Measurements from ENCODE around the gene CA9. TPM values are rescaled to one million over a fixed set of nuclear protein-coding genes. Genes with fewer than 3 reads are reported as not detected.

CA9 gene
- total RNA-seq, 1 experiment from 2014 or later: 13.7 TPM

DNA sequence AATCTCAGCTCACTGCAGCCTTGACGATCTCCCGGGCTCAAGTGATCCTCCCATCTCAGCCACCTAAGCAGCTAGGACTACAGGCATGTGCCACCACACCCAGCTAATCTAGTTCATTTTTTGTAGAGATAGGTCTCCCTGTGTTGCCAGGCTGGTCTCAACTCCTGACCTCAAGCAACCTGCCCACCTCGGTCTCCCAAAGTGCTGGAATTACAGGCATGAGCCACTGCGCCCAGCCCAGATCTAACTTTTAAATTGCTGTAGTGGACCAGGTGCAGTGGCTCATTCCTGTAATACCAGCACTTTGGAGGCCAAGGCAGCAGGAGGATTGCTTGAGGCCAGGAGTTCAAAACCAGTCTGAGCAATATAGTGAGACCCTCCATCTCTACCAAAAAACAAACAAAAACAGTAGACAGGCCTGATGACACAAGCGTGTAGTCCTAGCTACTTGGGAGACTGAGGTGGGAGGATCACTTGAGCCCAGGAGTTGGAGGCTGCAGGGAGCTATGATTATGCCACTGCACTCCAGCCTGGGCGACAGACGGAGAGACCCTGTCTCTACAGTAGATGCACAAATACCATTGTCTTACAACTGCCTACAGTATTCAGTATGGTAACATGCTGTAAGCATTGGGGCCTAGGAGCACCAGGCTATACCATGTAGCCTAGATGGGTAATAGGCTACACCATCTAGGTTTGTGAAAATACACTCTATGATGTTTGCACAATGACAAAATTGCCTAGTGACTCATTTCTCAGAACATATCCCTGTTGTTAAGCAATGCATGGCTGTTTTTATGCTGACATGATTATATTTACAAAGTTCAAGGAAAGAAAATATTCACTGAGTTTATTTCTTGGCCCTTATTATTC, 21.5 kb upstream of the CA9 start:
- DNase-seq (ENCODE audit: extremely low read depth, low read depth): no peak

DNA sequence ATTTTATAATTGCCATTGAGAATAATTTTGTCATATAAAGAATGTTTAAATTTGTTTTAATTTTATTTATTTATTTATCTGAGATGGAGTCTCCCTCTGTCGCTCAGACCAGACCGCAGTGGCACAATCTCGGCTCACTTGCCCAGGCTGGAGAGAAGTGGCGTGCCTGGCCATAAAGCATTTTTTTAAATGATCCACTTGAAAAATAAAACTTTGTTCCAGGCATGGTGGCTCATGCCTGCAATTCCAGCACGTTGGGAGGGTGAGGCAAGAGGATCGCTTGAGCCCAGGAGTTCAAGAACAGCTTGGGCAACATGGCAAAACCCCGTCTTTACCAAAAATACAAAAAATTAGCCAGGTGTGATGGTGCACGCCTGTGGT, 20.9 kb upstream of the CA9 start:
- no peak for DNase-seq (ENCODE audit: extremely low read depth, low read depth)

DNA sequence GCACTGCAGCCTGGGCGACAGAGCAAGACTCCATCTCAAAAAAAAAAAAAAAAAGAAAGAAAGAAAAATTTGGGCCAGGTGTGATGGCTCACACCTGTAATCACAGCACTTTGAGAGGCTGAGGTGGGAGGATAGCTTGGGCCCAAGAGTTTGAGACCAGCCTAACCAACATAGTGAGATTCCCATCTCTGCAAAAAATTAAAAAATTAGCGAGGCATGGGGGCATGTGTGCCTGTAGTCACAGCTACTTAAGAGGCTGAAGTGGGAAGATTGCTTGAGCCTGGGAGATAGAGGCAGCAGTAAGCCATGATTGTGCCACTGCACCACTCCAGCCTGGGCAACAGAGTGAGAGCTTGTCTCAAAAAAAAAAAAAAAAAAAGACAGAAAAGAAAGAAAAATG, 20.1 kb upstream of the CA9 start:
- DNase-seq (ENCODE audit: extremely low read depth, low read depth): no peak

DNA sequence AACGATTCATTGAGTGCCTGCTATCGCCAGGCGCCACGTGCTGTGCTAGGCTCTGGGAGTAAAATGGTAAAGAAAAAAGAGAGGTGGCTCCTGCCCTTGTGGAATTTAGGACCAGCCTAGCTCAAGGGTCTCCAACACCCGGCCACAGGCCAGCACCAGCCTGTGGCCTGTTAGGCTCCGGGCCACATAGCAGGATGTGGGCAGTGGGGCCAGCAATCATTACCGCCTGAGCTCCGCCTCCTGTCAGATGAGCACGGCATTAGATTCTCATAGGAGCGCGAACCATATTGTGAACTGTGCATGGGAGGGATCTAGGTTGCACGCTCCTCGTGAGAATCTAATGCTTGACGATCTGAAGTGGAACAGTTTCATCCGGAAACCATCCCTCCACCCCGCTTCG, 17.4 kb upstream of the CA9 start:
- DNase-seq (ENCODE audit: extremely low read depth, low read depth): no peak

DNA sequence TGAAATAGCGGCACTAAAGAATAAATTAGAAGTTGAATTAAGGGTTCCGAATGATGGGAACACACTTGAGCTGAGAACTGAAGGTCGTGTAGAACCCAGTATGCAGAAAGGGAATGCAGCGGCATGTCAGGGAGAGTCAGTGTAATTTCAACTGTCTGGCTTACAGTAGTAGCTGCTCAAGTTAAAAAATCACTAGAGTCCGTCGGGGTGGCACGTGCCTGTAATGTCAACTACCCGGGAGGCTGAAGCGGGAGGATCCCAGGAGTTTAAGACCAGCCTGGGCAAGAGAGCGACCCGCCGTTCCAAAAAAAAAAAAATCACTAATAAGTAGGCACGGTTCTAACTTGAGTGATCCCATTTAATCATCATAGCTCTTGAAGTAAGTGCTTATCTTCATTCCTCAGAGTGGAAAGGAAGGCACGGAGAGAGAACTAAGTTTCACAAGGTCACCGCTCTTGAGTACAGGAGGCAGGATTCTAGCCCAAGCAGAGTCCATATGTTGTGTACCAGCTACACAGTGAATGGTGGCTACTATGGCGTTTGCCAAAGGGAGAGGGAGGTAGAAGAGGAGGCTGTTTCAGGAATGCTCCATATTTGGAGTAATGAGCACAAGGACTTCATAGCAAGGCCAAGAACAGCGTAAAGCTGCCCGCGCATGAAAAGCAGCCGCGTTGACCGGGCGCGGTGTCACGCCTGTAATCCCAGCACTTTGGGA, 16.7 kb upstream of the CA9 start:
- no peak for DNase-seq (ENCODE audit: extremely low read depth, low read depth)

DNA sequence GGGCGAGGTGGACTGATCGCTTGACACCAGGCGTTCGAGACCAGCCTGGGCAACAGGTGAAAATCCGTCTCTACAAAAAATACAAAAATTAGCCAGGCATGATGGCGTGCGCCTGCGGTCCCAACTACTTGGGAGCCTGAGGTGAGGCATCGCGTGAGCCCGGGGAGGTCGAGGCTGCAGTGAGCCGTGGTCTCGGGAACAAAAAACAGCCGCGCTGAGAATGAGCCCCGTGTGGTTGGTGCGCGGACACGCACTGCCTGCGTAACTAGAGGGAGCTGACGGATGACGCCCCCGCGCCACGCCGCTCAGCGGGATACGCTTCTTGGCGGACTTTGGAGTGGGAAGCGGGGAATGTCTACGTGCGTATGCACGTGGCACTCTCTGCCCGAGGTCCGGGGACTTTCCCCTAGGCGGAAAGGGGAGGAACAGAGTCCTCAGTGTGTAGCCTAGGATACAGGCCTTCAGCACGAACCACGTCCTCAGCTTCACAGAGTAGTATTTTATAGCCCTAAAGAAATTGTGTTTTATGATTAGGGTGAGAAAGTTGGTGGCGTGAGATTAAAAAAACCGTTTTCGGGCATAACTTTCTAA, 16.1 kb upstream of the CA9 start, which contains the start of gene RMRP:
TSS of gene RMRP (minus strand) at position 474 of the 591 bp plus-strand sequence.
- peak; percentile 97 for DNase-seq (ENCODE audit: extremely low read depth, low read depth)

DNA sequence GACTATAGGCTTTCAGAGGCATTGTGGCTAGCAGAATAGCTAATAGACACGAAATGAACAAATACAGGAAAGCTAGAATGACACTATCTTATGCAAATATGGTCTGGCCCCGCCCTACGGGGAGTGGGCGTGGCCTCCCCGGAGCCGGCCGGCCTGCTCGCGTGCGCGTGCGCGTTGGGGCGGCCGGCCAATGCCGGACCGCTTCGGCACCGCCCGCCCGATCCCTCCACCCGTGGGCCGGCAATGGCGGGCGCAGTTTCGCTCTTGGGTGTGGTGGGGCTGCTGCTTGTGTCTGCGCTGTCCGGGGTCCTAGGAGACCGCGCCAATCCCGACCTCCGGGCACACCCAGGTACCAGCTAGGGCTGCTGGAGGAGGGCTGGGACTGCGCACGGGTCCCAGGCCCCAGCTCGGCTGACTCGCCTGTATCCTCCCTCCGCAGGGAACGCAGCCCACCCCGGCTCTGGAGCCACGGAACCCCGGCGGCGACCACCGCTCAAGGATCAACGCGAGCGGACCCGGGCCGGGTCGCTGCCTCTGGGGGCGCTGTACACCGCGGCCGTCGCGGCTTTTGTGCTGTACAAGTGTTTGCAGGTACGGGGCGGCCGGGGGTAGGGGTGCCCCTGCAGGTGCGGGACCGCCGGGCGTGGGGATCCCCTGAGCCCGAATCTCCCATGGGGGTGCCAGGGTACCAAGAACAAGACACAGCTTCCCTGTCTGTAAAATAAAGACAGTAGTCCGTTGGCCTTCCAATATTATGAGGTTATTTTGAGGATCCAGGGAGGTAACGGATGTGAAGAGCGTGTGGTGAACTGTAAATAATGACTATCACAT, 15.4 kb upstream of the CA9 start, which contains the start of gene CCDC107:
TSS of gene CCDC107 (plus strand) at position 156 of the 831 bp plus-strand sequence. CDS start at position 244, 88 bp downstream.
- DNase-seq (ENCODE audit: extremely low read depth, low read depth): peak; percentile 72

DNA sequence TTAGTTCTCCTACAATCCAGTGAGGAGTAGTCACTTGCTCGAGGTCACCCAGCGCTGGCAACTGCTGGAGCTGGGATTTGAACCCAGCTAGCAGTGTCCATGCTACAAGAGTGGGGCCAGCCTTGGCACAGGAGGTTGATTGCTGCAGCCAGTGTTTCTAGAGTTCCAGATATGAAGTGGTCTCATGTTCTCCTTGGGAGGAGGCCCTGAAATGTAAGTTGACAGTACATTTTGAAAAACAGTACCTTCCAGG, 14.8 kb upstream of the CA9 start:
- no peak for DNase-seq (ENCODE audit: extremely low read depth, low read depth)

DNA sequence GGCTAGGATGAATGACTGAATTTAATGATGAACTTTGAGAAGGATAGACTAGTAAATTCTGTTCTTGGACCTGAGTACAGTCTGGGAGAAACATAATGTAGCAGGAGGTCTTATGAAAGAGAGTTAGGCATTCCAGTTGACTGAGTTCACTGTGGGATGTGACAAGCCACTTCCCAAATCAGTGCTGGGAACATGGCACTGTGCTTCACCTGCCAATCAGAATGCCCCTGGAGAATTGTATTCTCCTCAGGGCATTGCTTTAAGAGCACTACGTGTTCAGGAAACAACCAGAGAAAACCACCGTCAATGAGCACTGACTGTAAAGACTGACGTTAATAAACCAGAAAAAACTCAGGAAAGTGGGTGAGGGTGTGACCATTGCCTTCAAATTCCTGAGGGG, 14.4 kb upstream of the CA9 start:
- DNase-seq (ENCODE audit: extremely low read depth, low read depth): no peak

DNA sequence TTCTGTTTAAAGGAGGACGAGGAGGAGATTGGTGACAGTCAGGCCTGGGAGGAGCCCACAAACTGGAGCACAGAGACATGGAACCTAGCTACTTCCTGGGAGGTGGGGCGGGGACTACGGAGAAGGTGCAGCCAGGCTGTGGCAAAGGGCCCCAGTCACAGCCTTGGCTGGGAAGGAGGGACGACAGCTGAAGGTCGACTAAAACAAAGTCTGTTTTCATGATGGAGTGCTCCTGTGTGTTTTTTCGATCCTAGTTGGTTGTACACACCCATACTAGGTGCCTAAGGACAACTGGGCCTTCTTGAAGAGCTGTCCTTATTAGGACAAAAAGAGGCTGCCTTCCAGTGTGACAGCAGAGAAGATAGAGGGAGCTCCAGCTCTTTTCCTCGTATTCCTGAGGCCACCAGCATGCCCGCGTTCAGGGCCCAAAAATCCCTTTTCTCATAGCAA, 12.7 kb upstream of the CA9 start:
- no peak for DNase-seq (ENCODE audit: extremely low read depth, low read depth)

DNA sequence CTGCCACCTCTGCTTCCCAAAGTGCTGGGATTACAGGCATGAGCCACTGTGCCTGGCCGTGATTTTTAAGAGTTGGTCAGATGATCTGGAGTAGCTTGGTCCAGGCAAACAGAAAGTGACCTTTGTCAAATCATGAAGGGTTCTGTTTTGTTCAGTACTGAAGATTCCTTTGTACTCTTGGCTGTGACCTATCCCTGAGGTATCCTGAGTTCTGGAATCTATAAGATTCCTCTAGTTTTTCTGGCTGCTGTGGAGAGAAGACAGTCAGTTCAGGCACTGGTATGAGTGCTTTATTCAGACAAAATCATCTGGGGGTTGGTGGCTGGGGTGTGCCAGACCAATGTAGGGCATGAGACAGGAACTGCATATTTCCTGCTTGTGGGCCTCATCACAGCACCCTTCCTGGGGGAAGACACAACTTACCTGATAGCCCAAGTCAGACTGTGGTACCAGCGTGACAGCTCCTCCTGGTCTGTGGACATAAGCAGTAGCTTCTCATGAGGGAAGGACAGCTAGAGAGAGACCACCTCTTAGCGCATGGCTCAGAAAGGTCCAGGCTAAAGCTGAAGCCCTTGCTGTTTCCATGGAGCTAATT, 11.9 kb upstream of the CA9 start:
- DNase-seq (ENCODE audit: extremely low read depth, low read depth): no peak

DNA sequence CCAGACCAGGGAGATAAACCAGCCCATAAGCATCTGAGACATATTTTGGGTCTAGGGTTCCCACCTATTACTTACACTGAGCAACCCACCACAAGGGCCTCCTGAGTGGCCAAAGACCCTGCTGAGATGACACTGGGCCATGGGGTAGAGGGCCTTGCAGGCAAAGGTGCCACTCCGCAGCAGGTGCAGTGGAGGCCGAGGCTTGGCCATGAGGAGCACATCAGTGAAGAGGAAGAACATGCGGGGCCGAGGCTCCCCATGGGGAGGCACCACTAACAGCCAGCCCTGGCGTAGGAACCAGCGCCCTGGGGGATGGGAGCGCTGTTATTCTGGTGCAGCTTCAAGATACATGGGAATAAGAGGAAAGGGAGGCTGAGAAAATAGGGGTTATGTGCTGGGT, 11.3 kb upstream of the CA9 start:
- no peak for DNase-seq (ENCODE audit: extremely low read depth, low read depth)

DNA sequence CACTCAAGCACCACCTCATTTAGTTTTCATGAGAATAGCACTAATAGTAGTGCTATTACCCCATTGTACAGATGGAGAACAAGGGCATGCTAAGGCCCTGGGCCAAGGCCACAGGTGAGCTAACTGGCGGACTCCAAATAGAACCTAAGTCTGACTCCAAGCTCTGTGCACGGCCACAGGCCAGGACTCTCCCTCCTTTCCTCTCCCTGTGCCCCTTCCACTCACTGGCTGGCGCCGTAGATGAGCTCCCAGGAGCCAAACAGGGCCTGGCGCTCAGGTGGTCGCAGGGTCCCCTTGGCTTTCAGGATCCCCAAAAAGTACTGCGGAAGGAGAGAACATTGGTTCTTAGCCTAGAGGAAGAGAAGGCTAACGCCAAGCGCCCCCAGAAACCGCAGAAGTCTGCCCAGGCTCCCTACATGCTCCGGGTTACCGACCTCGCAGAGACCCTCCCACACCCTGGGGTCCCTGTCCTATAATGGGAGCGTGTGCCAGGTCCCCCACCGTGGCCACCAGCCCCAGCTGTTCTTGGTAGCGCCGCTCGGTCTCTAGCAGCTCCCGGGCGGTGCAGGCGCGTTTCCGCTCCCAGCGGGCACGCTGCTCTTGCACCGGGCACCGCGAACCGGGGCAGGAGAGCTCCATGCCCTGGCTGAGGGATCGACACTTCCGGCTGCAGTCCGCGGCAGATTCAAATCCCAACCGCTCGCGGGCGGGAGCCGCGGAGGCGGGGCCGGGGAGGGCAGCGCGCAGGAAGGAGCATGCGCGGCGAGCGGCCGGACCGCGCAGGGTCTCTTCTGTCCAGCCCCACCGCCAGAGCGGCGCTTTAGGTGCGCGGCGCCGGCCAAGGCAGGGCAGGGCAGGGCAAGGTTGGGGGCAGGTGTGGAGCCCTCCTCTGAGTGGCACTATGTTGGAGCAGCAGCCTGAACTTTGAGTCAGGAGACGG, 8.9 kb upstream of the CA9 start, which contains the start of gene ARHGEF39:
TSS of gene ARHGEF39 (minus strand) at position 665 of the 940 bp plus-strand sequence. CDS start at position 639, 26 bp downstream.
- peak; percentile 76 for DNase-seq (ENCODE audit: extremely low read depth, low read depth)

DNA sequence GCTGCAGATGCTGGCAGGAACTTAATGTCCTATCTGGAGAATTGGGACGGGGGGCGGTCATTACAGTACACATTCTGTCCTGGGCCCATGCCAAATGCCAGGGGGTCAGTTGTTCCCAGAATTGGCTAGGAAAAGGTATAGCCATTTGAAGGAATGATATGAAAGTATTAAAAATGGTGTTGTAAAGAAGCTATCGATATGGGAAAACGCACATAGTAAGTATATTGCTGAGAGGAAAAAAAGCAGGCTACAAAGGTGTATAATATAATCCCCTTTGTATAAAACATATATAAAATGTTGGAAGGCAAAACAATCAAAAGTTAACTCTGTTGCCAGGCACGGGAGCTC, 8.3 kb upstream of the CA9 start:
- DNase-seq (ENCODE audit: extremely low read depth, low read depth): no peak

DNA sequence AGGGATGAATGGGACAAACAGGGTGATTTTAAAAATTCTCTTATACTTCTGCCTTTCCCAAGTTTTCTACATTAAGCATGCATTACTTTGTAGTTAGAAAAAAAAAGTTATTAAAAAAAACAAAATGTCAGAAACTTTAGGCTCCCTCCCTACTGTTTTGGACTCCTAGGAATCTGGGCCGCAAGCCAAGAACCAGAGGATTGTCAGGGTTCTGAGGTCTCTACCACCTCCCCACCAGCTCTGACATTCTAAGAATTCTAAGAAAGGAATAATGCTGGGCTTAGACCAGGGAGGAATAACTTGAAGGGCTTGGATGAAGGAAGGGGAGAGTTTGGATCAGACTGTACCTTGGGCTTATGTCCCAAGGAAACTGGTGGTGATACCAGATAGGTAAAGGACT, 7.7 kb upstream of the CA9 start:
- no peak for DNase-seq (ENCODE audit: extremely low read depth, low read depth)

DNA sequence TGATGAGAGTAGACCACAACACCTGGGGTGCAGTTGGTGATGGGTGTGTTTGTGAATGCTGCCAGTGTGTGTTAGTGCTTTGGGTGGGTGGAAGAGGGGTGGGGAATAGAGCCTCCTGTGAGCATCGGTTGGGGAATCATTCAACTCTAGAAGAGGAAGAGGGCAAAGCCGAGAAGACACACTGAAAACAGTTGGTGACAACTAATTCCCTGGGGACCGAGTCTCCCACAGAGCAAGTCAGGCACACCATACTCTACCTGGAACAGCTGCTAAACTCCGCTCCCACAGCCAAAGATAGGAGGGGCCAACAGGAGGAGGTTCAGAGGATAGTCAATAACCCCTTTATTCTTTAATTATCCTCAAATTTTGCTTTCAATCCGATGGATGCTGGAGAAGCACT, 7.2 kb upstream of the CA9 start:
- no peak for DNase-seq (ENCODE audit: extremely low read depth, low read depth)

DNA sequence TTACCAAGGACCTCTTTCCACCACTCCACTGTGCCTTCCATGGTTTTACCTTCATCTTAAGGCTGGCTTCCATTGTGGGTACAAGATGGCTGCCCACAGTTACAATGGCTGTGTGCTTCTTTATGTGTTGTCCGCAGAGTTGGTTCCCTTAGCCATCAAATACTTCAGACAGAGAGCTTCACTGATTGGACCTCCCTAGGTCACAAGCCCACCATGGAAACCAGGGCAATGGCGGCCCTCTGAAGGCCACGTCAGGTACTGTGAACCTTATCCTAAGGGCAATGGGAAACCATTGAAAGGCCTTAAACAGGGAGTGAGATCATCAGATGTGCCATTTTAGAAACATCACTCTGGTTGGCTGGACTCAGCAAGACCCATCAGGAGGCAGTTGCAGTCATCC, 5.8 kb upstream of the CA9 start:
- no peak for DNase-seq (ENCODE audit: extremely low read depth, low read depth)

DNA sequence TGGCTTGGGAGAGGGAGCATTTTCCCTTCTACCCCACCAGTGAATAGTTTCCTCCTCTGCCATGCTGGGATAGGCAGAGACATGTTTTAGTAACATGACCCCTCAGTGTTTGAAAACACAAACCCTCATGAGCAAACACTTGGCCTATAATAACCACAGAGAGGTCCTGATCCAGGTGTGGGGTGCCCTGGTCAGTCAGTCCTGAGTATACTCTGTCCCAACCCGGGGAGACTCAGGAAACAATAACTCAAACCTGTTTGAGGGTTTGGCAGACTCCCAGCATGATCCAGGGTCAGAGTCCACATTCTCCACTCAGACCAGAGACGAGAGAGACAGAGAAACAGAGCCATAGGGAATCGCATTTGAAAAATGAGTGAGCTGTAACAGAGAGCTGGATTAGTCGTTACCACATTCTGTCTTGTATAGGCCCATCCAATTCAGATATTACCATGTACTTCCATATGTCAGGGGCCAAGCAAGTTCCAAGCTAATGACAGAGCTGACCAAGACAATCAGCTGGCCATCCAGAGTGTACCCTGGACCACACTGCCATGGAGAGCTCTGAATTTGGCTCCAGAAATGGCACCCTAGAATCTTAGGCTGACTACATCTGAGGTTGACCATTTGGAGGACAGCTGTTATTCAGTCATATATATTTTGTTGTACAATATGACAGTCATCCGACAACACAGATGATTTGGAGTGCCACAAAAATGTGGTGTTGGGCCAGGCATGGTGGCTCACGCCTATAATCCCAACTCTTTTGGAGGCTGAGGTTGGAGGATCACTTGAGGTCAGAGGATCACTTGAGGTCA, 4.2 kb upstream of the CA9 start:
- DNase-seq (ENCODE audit: extremely low read depth, low read depth): no peak

DNA sequence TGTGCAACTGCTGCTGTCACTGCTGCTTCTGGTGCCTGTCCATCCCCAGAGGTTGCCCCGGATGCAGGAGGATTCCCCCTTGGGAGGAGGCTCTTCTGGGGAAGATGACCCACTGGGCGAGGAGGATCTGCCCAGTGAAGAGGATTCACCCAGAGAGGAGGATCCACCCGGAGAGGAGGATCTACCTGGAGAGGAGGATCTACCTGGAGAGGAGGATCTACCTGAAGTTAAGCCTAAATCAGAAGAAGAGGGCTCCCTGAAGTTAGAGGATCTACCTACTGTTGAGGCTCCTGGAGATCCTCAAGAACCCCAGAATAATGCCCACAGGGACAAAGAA, 265 bp downstream of the CA9 start:
- no peak for DNase-seq (ENCODE audit: extremely low read depth, low read depth)
